GM19468 (cell line): ENCODE measurements around the gene VAC14.

ENCODE experiments used
- ATAC-seq: cut with Tn5 transposase; IDR thresholded peaks from one replicate; pipeline ENCODE4 v1.9.1; 2021; ENCODE audit warnings: mild to moderate bottlenecking, moderate library complexity, moderate number of reproducible peaks; ENCODE audit not compliant: unreplicated experiment; ENCODE audit errors: extremely low read depth

The VAC14 gene

GRCh38 chr16:70766658-70767057 lies 34.3 kb downstream of the VAC14 start:
- ATAC-seq, result no peak

GRCh38 chr16:70766176-70766575 lies 34.8 kb downstream of the VAC14 start:
- ATAC-seq, result no peak

- no peak for ATAC-seq
Measured at GRCh38 chr16:70765491-70765890, 35.5 kb downstream of the VAC14 start.

GRCh38 chr16:70764632-70765031 lies 36.3 kb downstream of the VAC14 start:
- ATAC-seq, result no peak

- ATAC-seq, result no peak
Measured at GRCh38 chr16:70760221-70760620, 40.7 kb downstream of the VAC14 start.

GRCh38 chr16:70759666-70760065 lies 41.3 kb downstream of the VAC14 start:
- no peak for ATAC-seq

- no peak for ATAC-seq
Measured at GRCh38 chr16:70758786-70759185, 42.2 kb downstream of the VAC14 start.

- ATAC-seq, result no peak
Measured at GRCh38 chr16:70757183-70757582, 43.8 kb downstream of the VAC14 start.

GRCh38 chr16:70756071-70756470 lies 44.9 kb downstream of the VAC14 start:
- ATAC-seq, result no peak

GRCh38 chr16:70754851-70755600 lies 45.9 kb downstream of the VAC14 start:
- ATAC-seq, result no peak

- no peak for ATAC-seq
Measured at GRCh38 chr16:70754371-70754770, 46.6 kb downstream of the VAC14 start.

GRCh38 chr16:70753694-70754325 lies 47.1 kb downstream of the VAC14 start:
- no peak for ATAC-seq

GRCh38 chr16:70753228-70753627 lies 47.7 kb downstream of the VAC14 start:
- ATAC-seq, result no peak

- no peak for ATAC-seq
Measured at GRCh38 chr16:70752426-70752825, 48.5 kb downstream of the VAC14 start.

- ATAC-seq, result no peak
Measured at GRCh38 chr16:70751593-70751992, 49.4 kb downstream of the VAC14 start.

- no peak for ATAC-seq
Measured at GRCh38 chr16:70750893-70751467, 50.0 kb downstream of the VAC14 start.

- no peak for ATAC-seq
Measured at GRCh38 chr16:70749681-70750601, 51.0 kb downstream of the VAC14 start.

GRCh38 chr16:70749006-70749678 lies 51.8 kb downstream of the VAC14 start:
- no peak for ATAC-seq

GRCh38 chr16:70747703-70748631 lies 53.0 kb downstream of the VAC14 start:
- no peak for ATAC-seq
